MM.1S (cell line): ENCODE measurements around the gene SLC15A3.
A peak's percentile ranks its signal among the peaks of the same experiment; 100 is the strongest.

Source experiments
- CTCF ChIP-seq: fragments of 300-600 bp; sonication (generic); IDR thresholded peaks from 2 replicates; pipeline ENCODE4 v1.5.1; 2016; ENCODE audit warnings: antibody characterized with exemption, low read length, mixed read lengths
- EZH2phosphoT487 ChIP-seq: fragments of 300-600 bp; sonication (generic); IDR thresholded peaks from 2 replicates; pipeline ENCODE4 v1.6.1; 2018; ENCODE audit warnings: antibody characterized with exemption, low read length

GRCh38 chr11:60910711-60911380 is 41.1 kb downstream of the SLC15A3 start:
- peak; percentile 8; the same call in 1 of the 2 replicates for TF ChIP-seq CTCF
- no peak for TF ChIP-seq EZH2phosphoT487
